HG03378 (cell line): ENCODE data around the gene GPR37L1.
"Not testable (repeated sequence)": the region's sequence is repeated elsewhere in the genome, so short reads cannot be mapped to it uniquely, and the experiment has no call there.

ENCODE experiments used
- ATAC-seq: cut with Tn5 transposase; IDR thresholded peaks from one replicate; pipeline ENCODE4 v1.9.1; 2021; ENCODE audit warnings: mild to moderate bottlenecking, moderate library complexity; ENCODE audit not compliant: unreplicated experiment

The GPR37L1 gene

DNA sequence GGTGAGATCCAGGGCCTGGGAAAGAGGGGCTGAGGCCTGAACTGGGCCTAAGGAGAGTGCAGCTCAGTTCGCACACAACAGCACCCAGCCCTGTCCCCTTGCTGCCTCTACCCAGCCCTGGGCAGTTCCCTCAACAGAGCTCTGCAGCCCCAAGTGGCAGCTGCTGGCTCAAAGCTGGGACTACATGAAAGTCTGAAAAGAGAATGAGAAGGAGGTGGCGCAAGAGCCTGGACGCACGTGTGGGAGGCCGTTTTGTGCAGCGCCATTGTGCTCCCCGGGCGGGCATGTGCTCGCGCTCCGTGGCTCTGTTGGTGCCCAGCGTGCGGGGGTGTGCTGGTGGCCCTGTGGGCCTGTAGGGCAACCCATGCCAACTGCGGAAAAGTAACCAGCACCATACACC, 10.3 kb downstream of the GPR37L1 start:
- no peak for ATAC-seq

DNA sequence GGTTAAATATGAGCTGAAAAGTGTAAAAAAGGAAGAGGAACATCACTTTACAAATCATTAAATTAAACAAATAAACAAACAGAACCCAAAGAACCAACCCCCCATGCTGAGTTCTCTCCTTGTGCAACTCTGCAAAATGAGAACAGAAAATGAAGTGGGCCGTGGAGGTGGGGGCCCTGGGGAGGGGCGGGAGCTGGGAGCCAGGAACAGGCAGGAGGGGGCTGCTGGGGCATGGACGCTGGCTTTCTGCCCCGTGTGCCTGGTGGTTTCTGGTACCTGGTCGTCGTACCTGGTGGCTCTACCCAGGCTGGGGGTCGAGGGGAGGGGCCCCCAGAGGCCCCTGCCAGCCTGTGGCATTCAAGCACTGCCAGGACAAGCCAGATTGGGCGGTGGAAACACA, 10.8 kb downstream of the GPR37L1 start:
- ATAC-seq: no peak

DNA sequence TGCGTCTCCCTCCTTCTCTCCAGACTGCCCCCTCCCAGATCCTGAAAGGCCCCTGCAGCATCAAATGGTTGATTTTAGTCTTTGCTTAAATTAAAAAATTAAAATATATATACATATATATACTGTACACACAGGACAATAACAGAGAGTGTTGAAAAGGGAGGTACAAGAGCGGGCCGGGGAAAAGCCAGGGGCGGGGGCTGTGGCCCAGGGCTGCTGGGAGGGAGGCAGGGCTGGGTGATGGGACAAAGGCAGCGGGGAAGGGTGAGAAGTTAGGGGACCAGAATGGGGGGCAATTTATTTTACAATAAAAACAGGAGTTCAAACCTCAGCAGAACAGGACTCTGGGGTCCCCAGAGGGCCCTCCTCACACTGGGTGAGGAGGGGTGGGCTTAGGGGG, 11.3 kb downstream of the GPR37L1 start:
- ATAC-seq: no peak

DNA sequence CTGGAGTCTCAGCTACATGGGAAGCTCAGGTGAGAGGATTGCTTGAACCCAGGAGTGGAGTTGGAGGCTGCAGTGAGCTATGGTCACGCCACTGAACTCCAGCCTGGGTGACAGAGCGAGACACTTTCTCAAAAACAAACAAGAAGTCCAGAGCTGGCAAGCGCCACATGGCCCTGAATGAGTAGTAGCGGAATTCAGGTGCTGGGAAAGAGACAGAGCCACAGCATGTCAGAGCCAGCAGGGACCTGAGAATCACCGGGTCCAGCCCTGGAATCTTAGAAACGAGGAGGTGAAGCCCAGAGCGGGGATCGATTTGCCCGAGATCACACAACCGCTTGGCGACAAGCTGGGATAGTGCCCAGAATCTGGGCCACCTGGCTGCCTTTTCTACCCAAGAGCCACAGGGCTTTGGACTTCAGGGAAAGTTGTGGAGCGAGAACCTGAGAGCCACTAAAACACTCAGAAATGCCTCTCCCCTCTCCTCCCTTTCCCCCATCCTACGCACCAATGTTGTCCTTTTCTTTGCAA, 12.0 kb downstream of the GPR37L1 start:
- ATAC-seq: no peak

DNA sequence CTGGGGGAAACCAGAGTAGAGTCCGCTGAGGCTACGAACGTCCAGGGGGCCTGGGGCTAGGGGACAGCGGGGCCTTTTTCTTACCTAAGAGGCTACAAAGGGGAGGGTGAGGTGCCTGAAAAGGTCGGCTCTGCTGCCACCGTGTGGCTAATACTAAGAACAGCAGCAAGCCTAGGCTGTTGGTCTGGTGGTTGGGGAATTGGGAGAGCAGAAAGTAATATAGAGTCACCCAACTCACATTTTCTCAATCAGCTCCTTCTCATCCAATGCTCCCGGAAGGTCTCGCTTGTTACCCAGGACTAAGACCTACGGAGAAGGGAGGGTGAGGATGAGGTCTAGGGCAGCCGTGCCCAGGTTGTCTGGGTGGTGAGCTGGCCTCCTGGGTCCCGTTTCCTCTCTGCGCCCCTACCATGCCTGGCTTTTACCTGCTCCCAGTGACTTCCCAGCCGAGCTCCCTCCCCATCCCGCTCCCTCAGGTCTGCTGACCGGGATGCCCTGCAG, 12.6 kb downstream of the GPR37L1 start:
- peak; percentile 62 for ATAC-seq

DNA sequence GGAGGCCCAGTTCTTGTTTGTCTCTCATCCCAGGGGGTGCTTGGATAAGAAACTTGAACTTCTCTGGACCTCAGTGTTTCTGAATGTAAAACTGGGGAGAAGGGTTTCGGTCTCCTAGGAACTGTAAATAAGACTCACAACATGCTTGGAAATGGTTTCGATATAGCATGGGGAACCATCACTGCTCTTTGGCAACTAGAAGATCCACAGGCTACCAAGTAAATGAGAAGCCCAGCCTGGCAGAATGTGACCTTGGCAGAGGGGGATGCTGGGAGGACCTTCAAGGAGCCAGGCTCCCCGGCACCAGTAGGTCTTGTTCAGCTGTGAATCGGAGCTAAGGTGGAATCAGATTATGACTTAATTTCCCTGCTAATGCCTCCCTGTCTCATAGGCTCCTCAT, 18.1 kb downstream of the GPR37L1 start:
- no peak for ATAC-seq

DNA sequence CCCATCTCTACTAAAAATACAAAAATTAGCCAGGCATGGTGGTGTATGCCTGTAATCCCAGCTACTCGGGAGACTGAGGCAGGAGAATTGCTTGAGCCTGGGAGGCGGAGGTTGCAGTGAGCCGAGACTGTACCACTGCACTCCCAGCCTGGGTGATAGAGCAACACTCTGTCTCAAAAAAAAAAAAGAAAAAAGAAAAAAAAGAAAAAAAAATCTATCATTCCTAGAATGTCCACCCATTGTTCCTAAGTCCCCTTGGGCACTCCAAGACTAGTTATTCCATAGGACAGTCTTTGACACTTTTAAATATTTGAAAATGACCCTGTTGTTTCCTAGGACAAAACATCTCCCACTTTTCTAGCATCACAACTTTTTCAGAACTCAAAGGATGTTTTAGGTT, 18.8 kb downstream of the GPR37L1 start:
- not testable (repeated sequence) for ATAC-seq

DNA sequence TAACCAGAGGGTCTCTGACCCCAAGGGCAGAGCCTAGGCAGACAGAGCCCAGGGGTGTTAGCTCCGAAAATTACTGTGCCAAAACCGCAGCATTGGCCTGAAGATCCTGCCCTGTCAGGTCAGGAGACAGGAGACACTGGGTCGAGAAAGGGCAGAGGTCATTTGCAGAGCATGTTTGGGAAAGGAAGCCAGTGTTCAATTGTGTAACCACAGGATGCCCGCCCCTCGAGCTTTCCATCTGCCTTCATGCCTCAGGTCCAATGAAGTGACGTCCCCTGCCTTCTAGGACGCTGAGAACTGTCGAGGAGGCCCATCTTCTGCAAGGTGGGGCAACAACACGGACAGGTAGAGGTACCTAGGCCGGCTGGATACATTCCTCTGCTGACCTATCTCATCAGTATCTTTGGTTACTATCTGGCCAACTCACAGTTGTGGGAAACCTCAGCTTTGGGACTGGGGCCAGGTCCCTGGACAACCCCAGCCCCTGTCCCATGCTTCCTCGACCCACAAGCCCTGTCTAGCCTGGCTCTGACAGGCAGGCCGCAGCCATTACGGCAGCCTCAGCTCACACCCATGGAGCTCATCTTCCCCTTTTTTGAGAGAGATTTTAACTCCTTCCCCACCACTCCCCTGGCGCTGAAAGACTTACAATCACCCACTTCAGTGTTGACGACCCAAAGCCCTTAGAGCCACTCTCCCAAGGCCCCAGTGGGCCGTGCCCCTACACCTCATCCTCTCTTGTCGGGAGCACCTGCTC, 20.5 kb downstream of the GPR37L1 start:
- no peak for ATAC-seq

DNA sequence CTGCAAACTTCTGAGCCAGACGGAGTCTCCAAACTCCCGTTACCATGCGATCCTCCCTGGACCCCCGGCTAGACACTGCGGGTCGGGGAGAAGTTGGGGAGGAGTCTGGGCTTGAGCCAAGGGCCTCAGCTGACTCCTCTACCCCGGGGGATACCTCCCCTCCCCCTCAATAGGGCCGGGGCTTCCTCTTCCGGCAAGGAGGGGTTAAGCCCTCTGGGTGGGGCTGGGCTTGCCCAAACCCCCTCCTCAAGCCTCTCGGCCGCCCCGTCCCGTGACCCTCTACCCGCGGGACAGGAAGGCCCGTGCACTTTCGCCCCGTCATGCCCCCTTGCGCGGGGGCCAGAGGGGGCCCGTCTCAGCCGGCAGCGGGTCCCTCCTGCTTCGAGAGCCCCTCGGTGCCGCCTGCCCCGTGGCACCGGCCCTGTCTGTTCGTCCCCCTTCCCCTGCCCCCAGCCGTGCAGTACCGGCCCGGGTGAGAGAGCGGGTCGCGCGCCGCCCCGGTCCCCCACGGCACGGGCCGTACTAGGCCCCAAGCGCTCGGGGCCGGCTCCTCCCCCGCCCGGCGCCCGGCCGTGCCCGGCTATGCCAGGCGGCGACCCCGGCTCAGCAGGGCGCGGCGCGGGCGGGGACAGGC, 21.2 kb downstream of the GPR37L1 start:
- no peak for ATAC-seq

DNA sequence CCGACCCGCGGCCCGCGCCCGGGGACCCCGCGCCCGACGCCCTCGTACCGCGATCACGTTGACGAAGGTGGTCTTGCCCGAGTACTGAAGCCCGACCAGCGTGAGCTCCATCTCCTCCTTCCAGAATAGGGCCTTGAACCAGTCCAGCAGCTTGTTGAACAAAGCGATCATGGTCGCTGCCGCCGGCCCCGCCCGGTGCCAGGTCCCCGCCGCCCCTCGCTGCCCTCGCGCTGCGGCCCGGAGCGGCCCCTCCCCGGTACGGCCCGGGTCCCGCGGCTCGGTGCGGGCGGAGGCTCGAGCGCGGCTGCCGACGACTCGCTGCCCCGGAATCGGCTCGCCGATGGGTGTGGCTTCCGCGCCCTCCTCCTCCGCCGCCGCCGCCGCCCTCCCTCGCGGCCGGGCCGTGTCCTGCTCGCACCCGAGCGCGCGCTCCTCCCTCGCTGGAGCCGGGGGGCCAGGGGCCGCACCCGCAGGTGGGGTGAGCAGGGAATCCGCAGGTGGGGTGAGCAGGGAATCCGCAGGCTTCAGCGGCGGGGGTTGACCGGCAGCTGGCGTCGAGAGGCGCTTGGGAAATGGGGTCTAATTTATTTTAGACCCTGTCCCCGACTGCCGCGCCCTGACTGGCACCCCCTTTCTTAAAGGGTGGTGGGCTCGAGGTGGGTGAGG, 21.8 kb downstream of the GPR37L1 start, which contains the start of gene ARL8A:
ARL8A (minus strand) TSS at position 336 of the 666 bp plus-strand sequence; CDS start at position 171, 165 bp downstream.
- ATAC-seq: no peak

DNA sequence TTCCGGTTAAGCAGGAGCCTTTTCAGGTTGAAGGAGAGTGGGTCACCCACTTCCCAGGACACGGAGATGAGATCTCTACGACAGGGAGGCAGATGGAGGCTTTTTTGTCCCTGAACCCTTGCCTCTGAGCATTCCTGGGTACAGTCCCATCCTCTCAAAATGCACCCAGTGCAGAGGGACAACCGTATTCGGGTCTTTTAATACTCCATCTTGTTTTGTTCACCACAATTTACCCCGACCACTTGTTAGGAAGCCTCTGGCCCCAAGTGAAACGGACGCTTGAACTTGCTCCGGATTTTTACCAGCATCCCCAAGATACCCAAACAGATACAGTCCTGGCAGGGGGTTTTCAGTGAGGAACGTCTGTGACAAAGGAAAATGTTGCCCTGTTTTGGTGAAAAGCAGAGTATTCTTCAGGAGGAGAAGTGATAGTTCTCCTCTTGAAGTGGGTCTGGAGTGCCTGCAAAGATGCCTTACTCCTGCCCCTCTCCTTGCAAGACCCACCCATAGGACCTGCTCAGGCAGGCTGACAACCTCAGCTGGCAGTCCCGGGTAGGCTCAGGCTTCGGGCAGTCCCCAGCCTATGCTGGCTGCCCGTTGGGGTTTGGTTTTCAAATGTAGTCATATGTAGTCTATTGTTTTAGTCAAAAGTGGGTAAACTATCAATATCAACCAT, 22.5 kb downstream of the GPR37L1 start:
- ATAC-seq: no peak

DNA sequence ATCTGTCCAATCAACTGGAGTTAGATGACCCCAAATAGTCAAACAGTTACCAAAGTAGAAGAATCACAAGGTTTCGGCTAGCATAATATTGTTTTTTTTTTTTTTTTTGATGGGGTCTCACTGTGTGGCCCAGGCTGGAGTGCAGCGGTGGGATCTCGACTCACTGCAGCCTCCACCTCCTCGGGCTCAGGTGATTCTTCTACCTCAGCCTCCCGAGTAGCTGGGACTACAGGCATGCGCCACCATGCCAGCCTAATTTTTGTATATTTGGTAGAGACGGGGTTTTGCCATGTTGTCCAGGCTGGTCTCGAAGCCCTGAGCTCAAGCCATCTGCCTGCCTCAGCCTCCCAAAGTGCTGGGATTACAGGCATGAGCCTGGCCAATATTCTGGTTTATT, 23.0 kb downstream of the GPR37L1 start:
- ATAC-seq: not testable (repeated sequence)

DNA sequence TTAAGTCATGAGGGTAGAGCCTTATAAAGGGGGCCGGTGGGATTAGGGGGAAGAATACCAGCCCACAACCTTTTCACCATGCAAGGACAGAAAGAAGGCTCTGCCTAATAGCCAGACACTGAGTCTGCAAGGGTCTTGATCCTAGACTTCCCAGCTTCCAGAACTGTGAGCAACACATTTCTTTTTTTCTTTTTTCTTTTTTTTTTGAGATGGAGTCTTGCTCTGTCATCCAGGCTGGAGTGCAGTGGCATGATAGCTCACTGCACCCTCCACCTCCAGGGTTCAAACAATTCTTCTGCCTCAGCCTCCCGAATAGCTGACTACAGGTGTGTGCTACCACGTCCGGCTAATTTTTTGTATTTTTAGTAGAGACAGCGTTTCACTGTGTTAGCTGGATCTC, 23.6 kb downstream of the GPR37L1 start:
- no peak for ATAC-seq

DNA sequence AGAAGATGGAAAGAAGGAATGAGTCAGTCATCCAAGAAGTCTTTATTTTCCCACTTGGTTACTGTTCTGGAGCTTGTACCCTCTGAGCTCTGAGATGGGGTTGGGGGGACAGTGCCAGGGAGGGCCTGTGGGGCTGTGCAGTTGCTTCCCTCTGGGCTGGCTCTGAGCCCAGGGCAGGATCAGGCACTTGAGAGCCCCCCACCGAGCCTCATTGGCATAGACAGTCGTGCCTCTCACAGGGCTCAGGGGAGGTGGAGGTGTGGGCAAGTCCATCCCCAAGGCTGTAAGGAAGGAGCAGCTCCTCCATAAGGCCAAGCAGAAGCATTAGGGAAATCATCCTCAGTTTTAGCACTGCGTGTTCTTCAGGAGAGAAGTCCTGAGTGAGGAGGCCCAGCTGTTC, 24.3 kb downstream of the GPR37L1 start:
- ATAC-seq: no peak

DNA sequence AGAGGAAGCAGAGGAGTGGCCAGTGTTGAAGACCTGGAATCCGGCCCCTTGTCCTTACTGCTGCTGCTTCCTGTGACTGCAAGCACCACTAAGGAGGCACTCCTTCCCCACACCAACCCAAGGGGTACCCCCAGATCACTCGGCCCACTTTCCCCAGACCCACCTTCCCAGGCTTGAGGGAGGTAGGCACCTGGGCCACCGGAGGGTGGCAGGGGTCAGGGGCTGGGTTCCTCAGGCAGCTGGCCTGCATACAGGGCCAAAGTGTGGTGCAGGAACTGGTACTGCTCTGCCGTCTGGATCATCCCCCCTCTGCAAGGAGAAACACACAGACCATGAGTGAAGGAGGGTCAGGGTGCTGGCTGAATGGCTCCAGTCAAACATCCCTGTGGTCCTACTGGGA, 25.7 kb downstream of the GPR37L1 start:
- no peak for ATAC-seq

DNA sequence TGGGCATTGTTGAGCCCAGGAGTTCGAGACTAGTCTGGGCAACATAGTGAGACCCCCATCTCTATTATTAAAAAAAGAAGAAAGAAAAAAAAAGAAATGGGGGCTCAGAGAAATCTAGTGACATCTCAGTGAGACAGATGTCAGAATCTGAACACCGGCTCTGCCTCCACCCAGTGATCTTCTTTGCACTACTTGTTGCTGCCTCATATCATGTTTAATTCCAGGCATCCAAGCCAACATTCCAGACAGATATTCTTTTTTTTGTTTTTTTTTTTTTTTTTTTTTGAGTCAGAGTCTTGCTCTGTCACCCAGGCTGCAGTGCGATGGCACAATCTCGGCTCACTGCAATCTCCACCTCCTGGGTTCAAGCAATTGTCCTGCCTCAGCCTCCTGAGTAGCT, 26.8 kb downstream of the GPR37L1 start:
- ATAC-seq: no peak

DNA sequence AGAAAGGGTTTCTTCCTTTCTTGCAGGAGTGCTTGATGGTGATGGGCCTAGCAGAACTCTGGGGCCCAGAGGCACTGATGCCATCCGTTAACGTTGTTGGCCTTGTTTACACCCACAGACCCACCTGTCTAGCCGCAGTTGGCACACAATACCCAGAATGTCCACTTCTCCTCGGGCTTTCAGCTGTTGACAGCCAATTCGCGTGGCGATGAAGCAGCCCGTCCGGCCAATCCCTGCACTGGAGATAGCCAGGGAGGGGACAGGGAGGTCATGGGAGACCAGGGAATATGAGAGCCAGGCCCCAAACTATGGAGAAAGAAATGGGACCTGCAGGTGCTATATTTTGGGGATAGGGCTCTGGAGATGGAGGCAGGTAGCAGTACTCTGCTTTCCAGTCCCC, 27.5 kb downstream of the GPR37L1 start:
- no peak for ATAC-seq

DNA sequence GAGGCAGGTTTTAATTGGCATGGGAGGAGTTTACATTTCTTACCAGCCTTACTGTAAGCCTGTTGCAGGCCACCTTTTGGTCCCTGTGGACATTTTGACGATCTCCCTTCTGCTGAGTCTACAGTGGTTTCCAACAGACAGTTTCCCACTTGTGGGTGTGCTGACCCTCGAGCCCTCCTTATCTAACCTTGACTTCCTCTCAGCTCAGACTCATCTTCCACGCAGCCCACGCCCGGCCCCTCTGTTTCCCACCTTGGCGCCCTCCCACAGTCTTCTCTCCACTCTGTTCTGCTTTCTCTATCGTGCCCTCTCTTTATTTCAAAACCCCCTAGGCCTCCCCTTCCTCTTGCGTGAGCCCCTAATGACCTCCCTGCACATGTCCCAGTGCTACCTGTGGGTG, 27.9 kb downstream of the GPR37L1 start:
- ATAC-seq: no peak

DNA sequence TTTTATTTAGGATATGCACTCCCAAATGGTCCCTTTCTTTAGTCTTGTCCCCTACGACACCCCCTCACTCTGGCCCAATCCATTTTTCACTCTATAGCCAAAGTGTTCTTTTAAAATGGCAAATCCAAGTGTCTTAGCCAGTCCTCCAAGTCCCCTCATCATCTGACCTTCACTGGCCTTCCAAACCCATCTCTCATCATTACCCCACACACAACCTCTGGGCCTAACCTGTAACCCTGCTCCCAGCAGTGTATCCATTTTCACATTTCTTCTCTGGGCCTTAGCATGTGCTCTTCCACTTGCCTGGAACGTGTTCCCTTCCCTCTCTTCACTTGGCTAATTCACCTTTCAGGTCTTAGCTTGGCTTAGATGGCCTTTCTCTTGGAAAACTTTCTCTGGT, 28.3 kb downstream of the GPR37L1 start:
- no peak for ATAC-seq

DNA sequence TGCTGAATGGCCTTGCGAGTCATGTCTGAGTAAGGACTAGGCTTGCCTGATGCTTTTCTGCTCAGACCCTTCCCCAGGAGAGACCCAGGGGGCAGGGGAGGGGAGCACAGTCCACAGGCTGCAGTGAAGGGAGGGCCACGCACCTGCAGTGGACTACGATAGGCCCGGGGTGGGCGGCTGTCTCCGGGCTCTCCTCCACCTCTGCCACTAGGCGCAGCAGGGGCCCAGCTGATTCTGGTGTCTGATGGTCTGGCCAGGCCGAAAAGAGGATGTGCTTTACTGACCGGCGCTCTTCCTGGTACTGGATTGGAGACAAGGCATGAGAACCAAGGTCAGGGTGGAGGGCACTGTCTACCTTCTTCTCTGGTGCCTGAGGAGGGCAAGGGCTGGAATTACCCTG, 29.7 kb downstream of the GPR37L1 start:
- ATAC-seq: no peak

DNA sequence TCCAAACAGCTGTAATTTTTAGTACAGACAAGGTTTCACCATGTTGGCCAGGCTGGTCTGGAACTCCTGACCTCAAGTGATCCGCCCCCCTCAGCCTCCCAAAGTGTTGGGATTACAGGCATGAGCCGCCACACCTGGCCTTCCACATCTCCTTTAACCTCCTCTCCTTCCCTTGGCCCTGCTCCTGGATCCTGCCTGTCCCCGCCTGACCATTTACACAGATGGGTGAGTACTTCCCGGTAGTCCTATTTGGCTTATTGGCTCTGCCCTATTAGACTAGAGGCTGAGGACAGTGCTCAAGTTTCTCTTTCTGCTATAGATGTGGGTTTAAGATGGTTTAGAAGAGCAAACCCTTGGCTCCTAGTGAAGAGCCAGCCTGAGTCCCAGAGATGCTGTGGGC, 30.6 kb downstream of the GPR37L1 start:
- ATAC-seq: no peak
